C4-2B (cell line): Measurements from ENCODE around the gene SCGB2A2.

Experiments used
- ZFX ChIP-seq: fragments of 450-650 bp; IDR thresholded peaks from 2 replicates; pipeline ENCODE4 v1.6.1; 2017
- TF ChIP-seq, protein P1 (sequence below): fragments of 450-650 bp; conservative IDR thresholded peaks from 2 replicates; pipeline ENCODE4 v1.5.1; 2017; ENCODE audit warnings: mild to moderate bottlenecking

DNA sequence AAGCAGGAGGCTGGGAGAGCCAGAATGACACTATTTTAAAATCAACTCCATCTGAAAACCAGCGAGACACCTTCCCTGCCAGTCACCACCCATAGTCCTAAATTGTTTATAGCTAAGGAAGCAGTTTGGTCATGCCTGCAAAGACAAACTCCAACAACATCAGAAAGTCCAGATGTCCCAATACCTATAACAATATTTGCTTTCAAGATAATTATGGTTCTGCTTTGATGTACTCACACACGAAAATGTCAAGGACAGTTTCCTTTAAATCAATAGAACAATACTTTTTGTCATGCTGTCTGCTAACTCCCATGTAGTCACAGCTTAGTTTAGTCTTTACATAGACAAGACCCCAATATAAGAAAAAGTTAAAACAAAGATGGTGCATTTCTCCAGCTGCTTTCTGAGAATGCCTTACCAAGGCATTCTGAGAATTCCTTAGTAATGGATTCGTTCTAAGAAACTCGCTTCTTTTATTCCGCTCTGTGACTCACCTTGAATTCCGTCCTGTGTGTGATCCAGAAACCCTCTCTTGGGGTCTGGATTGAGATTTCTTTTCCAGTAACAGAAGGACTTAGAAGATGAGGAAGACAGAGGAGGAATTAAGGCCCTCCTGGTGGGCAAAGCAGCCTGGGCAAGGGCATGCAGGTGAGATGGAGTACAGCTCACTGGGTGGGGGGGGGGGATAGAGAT lies 9.6 kb upstream of the SCGB2A2 start:
- TF ChIP-seq, protein P1, sequence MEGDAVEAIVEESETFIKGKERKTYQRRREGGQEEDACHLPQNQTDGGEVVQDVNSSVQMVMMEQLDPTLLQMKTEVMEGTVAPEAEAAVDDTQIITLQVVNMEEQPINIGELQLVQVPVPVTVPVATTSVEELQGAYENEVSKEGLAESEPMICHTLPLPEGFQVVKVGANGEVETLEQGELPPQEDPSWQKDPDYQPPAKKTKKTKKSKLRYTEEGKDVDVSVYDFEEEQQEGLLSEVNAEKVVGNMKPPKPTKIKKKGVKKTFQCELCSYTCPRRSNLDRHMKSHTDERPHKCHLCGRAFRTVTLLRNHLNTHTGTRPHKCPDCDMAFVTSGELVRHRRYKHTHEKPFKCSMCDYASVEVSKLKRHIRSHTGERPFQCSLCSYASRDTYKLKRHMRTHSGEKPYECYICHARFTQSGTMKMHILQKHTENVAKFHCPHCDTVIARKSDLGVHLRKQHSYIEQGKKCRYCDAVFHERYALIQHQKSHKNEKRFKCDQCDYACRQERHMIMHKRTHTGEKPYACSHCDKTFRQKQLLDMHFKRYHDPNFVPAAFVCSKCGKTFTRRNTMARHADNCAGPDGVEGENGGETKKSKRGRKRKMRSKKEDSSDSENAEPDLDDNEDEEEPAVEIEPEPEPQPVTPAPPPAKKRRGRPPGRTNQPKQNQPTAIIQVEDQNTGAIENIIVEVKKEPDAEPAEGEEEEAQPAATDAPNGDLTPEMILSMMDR, result no peak
- no peak for TF ChIP-seq ZFX
